Measurements from ENCODE around the gene PTPRN2. TPM values are rescaled to one million over a fixed set of nuclear protein-coding genes. Genes with fewer than 3 reads are reported as not detected.

Gene PTPRN2
- total and polyA plus RNA-seq, 2 donors (not counting 3 experiments of a cell fraction or from before 2014, with no cell fraction given): 0.62 to 0.88 TPM

- no peaks in the 10 kb centered on the region for H4K20me1 ChIP-seq (replicated peaks; ENCODE audit: control insufficient read depth, extremely low read depth, insufficient read depth, low read length)
- dilution Hi-C loops (cut with MboI; ENCODE audit: extremely low pct_ligation_motif_present, low sequenced_read_pairs): no loop called here
- H3K27me3 ChIP-seq (ENCODE audit: control insufficient read depth in 2 of 2, insufficient read depth in 2 of 2, low read length in 2 of 2): no peaks in the 10 kb centered on the region
- H3K9me1 ChIP-seq (replicated peaks; ENCODE audit: control insufficient read depth, extremely low read depth, insufficient read depth, low read length): no peaks in the 10 kb centered on the region
- intact Hi-C loops (cut with micrococcal nuclease): no loop called here
- FAIRE-seq: no peak
- H3K9ac ChIP-seq (replicated peaks; ENCODE audit: extremely low read depth, insufficient read depth, low read length): no peak overlapping the region
- H3K27ac ChIP-seq (ENCODE audit: insufficient read depth, low read depth, low read length): no peak overlapping the region
- ChIA-PET CTCF (no interaction called here), POLR2A (no interaction called here)
- H3K79me2 ChIP-seq (ENCODE audit: control insufficient read depth, insufficient read depth, low read length): no peaks in the 10 kb centered on the region
- no peaks in the 10 kb centered on the region for H3K36me3 ChIP-seq (ENCODE audit: control insufficient read depth in 2 of 2, extremely low read depth in 1 of 2, insufficient read depth in 2 of 2, low read length in 2 of 2)
- H3K4me2 ChIP-seq (ENCODE audit: insufficient read depth, low read length): no peak overlapping the region
- TF ChIP-seq MAX (IDR thresholded peaks at IDR 0.05; ENCODE audit: insufficient read depth, insufficient read length) (no peak), MYC (IDR thresholded peaks at IDR 0.05; ENCODE audit: low read depth, low read length) (no peak), FOS (IDR thresholded peaks at IDR 0.05; ENCODE audit: borderline replicate concordance, insufficient read depth, low read length) (no peak), JUN (IDR thresholded peaks at IDR 0.05; ENCODE audit: borderline replicate concordance, insufficient read depth, insufficient read length, low read depth) (no peak), POLR2A (IDR thresholded peaks at IDR 0.05; ENCODE audit: low read depth, low read length) (no peak), GATA2 (IDR thresholded peaks at IDR 0.05; ENCODE audit: insufficient read depth, insufficient read length, low read depth, low read length) (no peak), EZH2 (IDR thresholded peaks at IDR 0.05; ENCODE audit: borderline replicate concordance, low read depth, low read length, severe bottlenecking) (no peak), CTCF (IDR thresholded peaks at IDR 0.05; ENCODE audit: extremely low read depth in 1 of 2, insufficient read depth in 1 of 2, low read depth in 1 of 2, low read length in 2 of 2) (no peak)
- H3K4me3 ChIP-seq (replicated peaks in 1 of 3; ENCODE audit: insufficient read depth in 1 of 3, low read depth in 1 of 3, low read length in 3 of 3): no peak overlapping the region
- no peak for DNase-seq (ENCODE audit: low read depth, low spot score)
- H2AFZ ChIP-seq (ENCODE audit: low read depth, low read length): no peak overlapping the region
- no TSS peak for BruUV-seq (replicated peaks)
- H3K4me1 ChIP-seq (ENCODE audit: control insufficient read depth, extremely low read depth, insufficient read depth, low read length): no peaks in the 10 kb centered on the region
- H3K9me3 ChIP-seq (replicated peaks; ENCODE audit: control insufficient read depth, insufficient read depth, low read length): no peaks in the 10 kb centered on the region
Observed at GRCh38 chr7:158559356-158559755, 28.3 kb downstream of the PTPRN2 start.

Data from endothelial cell of umbilical vein (primary cell).